ENCODE results near the gene ANO5. TPM values are rescaled to one million over a fixed set of nuclear protein-coding genes. Genes with fewer than 3 reads are reported as not detected.

Gene ANO5
- polyA plus RNA-seq, 1 donor (not counting 4 experiments of a cell fraction or from before 2014, with no cell fraction given), result not detected

- no peak overlapping the region for H3K27ac ChIP-seq (ENCODE audit: control insufficient read depth, insufficient read depth, low read length)
- no peaks in the 10 kb centered on the region for H3K9me1 ChIP-seq (ENCODE audit: control insufficient read depth, extremely low read depth, insufficient read depth, low read length)
- H2AFZ ChIP-seq (ENCODE audit: control insufficient read depth, low read length), result no peak overlapping the region
- no peak for TF ChIP-seq EZH2 (IDR thresholded peaks at IDR 0.05; ENCODE audit: low read length)
- peak in 1 of 3 experiments; percentile 25 for TF ChIP-seq CTCF (optimal IDR thresholded peaks at IDR 0.05 in 1 of 3, IDR thresholded peaks at IDR 0.05 in 1 of 3, conservative IDR thresholded peaks at IDR 0.05 in 1 of 3; ENCODE audit: extremely low read depth in 1 of 3, insufficient read depth in 2 of 3, low read length in 3 of 3)
- H3K79me2 ChIP-seq (ENCODE audit: control insufficient read depth, insufficient read depth, low read length), result no peaks in the 10 kb centered on the region
- dilution Hi-C loops (cut with MboI; ENCODE audit: extremely low pct_ligation_motif_present, low sequenced_read_pairs), result no loop called here
- no peak overlapping the region for H3K9ac ChIP-seq (ENCODE audit: control insufficient read depth, extremely low read depth, insufficient read depth, low read length)
- no peak overlapping the region for H3K4me3 ChIP-seq (ENCODE audit: control insufficient read depth in 2 of 3, extremely low read depth in 1 of 3, insufficient read depth in 2 of 3, low read depth in 1 of 3, low read length in 3 of 3)
- no peak for DNase-seq (ENCODE audit: low read depth, low spot score)
- H3K9me3 ChIP-seq (ENCODE audit: control insufficient read depth, low read depth, low read length), result no peaks in the 10 kb centered on the region
- no peaks in the 10 kb centered on the region for H3K27me3 ChIP-seq (ENCODE audit: control insufficient read depth, extremely low read depth, insufficient read depth, low read length)
- no peak overlapping the region for H3K4me2 ChIP-seq (ENCODE audit: control insufficient read depth, extremely low read depth, insufficient read depth, low read depth, low read length)
- no peaks in the 10 kb centered on the region for H4K20me1 ChIP-seq (ENCODE audit: control insufficient read depth, extremely low read depth, insufficient read depth, low read length)
- no peaks in the 10 kb centered on the region for H3K36me3 ChIP-seq (ENCODE audit: control insufficient read depth in 2 of 2, extremely low read depth in 1 of 2, insufficient read depth in 2 of 2, low read length in 2 of 2)
- no peaks in the 10 kb centered on the region for H3K4me1 ChIP-seq (ENCODE audit: control insufficient read depth, extremely low read depth, insufficient read depth, low read length)
- FAIRE-seq, result no peak
Measured at GRCh38 chr11:22169833-22170232, 23.1 kb upstream of the ANO5 start.

GRCh38 chr11:22173532-22173931 is 19.4 kb upstream of the ANO5 start:
- Histone ChIP-seq H3K79me2 (ENCODE audit: control insufficient read depth, insufficient read depth, low read length) (no peaks in the 10 kb centered on the region), H3K9me3 (ENCODE audit: control insufficient read depth, low read depth, low read length) (no peaks in the 10 kb centered on the region), H3K4me1 (ENCODE audit: control insufficient read depth, extremely low read depth, insufficient read depth, low read length) (no peaks in the 10 kb centered on the region), H3K4me3 (ENCODE audit: control insufficient read depth in 2 of 3, extremely low read depth in 1 of 3, insufficient read depth in 2 of 3, low read depth in 1 of 3, low read length in 3 of 3) (no peak overlapping the region), H2AFZ (ENCODE audit: control insufficient read depth, low read length) (no peak overlapping the region), H3K9ac (ENCODE audit: control insufficient read depth, extremely low read depth, insufficient read depth, low read length) (no peak overlapping the region), H3K4me2 (ENCODE audit: control insufficient read depth, extremely low read depth, insufficient read depth, low read depth, low read length) (no peak overlapping the region), H3K36me3 (ENCODE audit: control insufficient read depth in 2 of 2, extremely low read depth in 1 of 2, insufficient read depth in 2 of 2, low read length in 2 of 2) (no peaks in the 10 kb centered on the region), H4K20me1 (ENCODE audit: control insufficient read depth, extremely low read depth, insufficient read depth, low read length) (no peaks in the 10 kb centered on the region), H3K27ac (ENCODE audit: control insufficient read depth, insufficient read depth, low read length) (no peak overlapping the region), H3K9me1 (ENCODE audit: control insufficient read depth, extremely low read depth, insufficient read depth, low read length) (no peaks in the 10 kb centered on the region), H3K27me3 (ENCODE audit: control insufficient read depth, extremely low read depth, insufficient read depth, low read length) (no peaks in the 10 kb centered on the region)
- FAIRE-seq (no peak), DNase-seq (ENCODE audit: low read depth, low spot score) (no peak)
- dilution Hi-C loops (cut with MboI; ENCODE audit: extremely low pct_ligation_motif_present, low sequenced_read_pairs), result no loop called here
- TF ChIP-seq CTCF (optimal IDR thresholded peaks at IDR 0.05 in 1 of 3, IDR thresholded peaks at IDR 0.05 in 1 of 3, conservative IDR thresholded peaks at IDR 0.05 in 1 of 3; ENCODE audit: extremely low read depth in 1 of 3, insufficient read depth in 2 of 3, low read length in 3 of 3) (no peak), EZH2 (IDR thresholded peaks at IDR 0.05; ENCODE audit: low read length) (no peak)
